DND-41 (cell line): ENCODE data around the gene SFMBT2.
"Not testable (repeated sequence)": the region's sequence is repeated elsewhere in the genome, so short reads cannot be mapped to it uniquely, and the experiment has no call there.

Source experiments
- ATAC-seq: fragments of 200-7000 bp; cut with Tn5 transposase; 3 replicates; pipeline ENCODE4 v1.9.1; 2021; ENCODE audit warnings: low read depth; ENCODE audit not compliant: insufficient read depth
- DNase-seq: peaks from one replicate; pipeline ENCODE4 v3.0.0-alpha.2; 2020
- H2AFZ ChIP-seq: 2 replicates; pipeline ENCODE4 v1.6.0; 2012; ENCODE audit warnings: low read depth, low read length
- H3K27ac ChIP-seq: 2 replicates; pipeline ENCODE4 v1.5.1; 2012; ENCODE audit warnings: low read length, inconsistent platforms
- H3K27me3 ChIP-seq: fragments of 200-600 bp; sonication (generic); 2 replicates; pipeline ENCODE4 v1.6.0; 2012; ENCODE audit warnings: low read length, mild to moderate bottlenecking, inconsistent platforms; ENCODE audit not compliant: insufficient read depth, poor library complexity
- H3K36me3 ChIP-seq: 2 replicates; pipeline ENCODE4 v1.5.1; 2012; ENCODE audit warnings: low read length, inconsistent platforms; ENCODE audit not compliant: insufficient read depth
- H3K4me1 ChIP-seq: 2 replicates; pipeline ENCODE4 v1.5.1; 2012; ENCODE audit warnings: mild to moderate bottlenecking, low read length; ENCODE audit not compliant: insufficient read depth
- H3K4me2 ChIP-seq: 2 replicates; pipeline ENCODE4 v1.6.0; 2012; ENCODE audit warnings: mild to moderate bottlenecking, moderate library complexity, low read length, inconsistent platforms; ENCODE audit not compliant: insufficient read depth
- H3K4me3 ChIP-seq, 2 experiments: fragments of 200-600 bp in 1 of 2; shearing (Covaris generic) in 1 of 2; 2 replicates each; pipeline ENCODE4 v1.5.1; 2012 to 2016; ENCODE audit warnings: inconsistent platforms in 2 of 2, low read length in 2 of 2, mild to moderate bottlenecking in 2 of 2, low read depth in 1 of 2, moderate library complexity in 1 of 2
- H3K79me2 ChIP-seq: 2 replicates; pipeline ENCODE4 v1.6.0; 2012; ENCODE audit warnings: low read length, inconsistent platforms; ENCODE audit not compliant: insufficient read depth
- H3K9ac ChIP-seq: 2 replicates; pipeline ENCODE4 v1.6.0; 2012; ENCODE audit warnings: low read depth, mild to moderate bottlenecking, inconsistent platforms, low read length, moderate library complexity
- H3K9me3 ChIP-seq: 2 replicates; pipeline ENCODE4 v1.5.1; 2012; ENCODE audit warnings: low read length, moderate library complexity, mild to moderate bottlenecking, inconsistent platforms; ENCODE audit not compliant: insufficient read depth, severe bottlenecking
- H4K20me1 ChIP-seq: 2 replicates; pipeline ENCODE4 v1.6.0; 2012; ENCODE audit warnings: low read length; ENCODE audit not compliant: insufficient read depth
- EZH2 ChIP-seq: IDR thresholded peaks from 3 replicates; pipeline ENCODE4 v1.6.1; 2012; ENCODE audit warnings: borderline replicate concordance, low read depth, mild to moderate bottlenecking, moderate library complexity, low read length, inconsistent platforms; ENCODE audit not compliant: severe bottlenecking
- TF ChIP-seq, protein P1 (sequence below): IDR thresholded peaks from 2 replicates; pipeline ENCODE4 v1.5.1; 2012; ENCODE audit warnings: borderline replicate concordance, low read length, moderate library complexity, mild to moderate bottlenecking; ENCODE audit not compliant: poor library complexity, severe bottlenecking; ENCODE audit errors: extremely low read depth

The SFMBT2 gene

DNA sequence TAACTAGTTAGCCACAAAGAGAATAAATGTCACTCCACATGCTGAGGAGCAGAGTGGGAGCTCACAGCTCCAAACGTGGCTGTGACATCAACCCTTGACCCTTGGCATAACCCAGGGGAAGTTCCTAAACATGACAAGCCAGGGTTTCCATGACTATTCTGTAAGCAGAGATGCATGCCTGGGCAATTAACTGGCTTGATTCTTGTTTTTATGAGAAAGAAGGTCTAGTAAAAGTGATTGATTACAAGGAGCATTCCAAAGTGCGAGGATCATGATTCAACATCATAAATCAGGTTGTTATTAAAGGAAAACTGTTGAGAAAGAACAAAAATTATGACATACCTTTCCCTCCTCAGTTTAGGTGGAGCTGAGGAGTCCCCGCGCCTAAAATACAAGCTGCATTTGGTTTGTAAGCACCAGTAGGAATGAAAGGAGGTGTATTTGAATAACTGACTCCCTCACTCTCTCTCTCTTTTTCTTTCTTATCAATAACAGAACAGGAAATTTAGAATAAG is 108.4 kb downstream of the SFMBT2 start:
- TF ChIP-seq, protein P1, sequence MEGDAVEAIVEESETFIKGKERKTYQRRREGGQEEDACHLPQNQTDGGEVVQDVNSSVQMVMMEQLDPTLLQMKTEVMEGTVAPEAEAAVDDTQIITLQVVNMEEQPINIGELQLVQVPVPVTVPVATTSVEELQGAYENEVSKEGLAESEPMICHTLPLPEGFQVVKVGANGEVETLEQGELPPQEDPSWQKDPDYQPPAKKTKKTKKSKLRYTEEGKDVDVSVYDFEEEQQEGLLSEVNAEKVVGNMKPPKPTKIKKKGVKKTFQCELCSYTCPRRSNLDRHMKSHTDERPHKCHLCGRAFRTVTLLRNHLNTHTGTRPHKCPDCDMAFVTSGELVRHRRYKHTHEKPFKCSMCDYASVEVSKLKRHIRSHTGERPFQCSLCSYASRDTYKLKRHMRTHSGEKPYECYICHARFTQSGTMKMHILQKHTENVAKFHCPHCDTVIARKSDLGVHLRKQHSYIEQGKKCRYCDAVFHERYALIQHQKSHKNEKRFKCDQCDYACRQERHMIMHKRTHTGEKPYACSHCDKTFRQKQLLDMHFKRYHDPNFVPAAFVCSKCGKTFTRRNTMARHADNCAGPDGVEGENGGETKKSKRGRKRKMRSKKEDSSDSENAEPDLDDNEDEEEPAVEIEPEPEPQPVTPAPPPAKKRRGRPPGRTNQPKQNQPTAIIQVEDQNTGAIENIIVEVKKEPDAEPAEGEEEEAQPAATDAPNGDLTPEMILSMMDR, result no peak
- no peak for TF ChIP-seq EZH2
- Histone ChIP-seq H3K4me2 (no peak overlapping the region), H3K4me3 (no peak overlapping the region), H4K20me1 (peaks cover 69% of the 10 kb centered on the region), H3K27me3 (no peaks in the 10 kb centered on the region), H3K27ac (no peak overlapping the region), H3K4me1 (no peaks in the 10 kb centered on the region), H3K36me3 (peaks cover 33% of the 10 kb centered on the region), H2AFZ (no peak overlapping the region), H3K9ac (no peak overlapping the region), H3K79me2 (peaks cover 100% of the 10 kb centered on the region), H3K9me3 (no peaks in the 10 kb centered on the region)
- no peak for ATAC-seq
- no peak for DNase-seq

DNA sequence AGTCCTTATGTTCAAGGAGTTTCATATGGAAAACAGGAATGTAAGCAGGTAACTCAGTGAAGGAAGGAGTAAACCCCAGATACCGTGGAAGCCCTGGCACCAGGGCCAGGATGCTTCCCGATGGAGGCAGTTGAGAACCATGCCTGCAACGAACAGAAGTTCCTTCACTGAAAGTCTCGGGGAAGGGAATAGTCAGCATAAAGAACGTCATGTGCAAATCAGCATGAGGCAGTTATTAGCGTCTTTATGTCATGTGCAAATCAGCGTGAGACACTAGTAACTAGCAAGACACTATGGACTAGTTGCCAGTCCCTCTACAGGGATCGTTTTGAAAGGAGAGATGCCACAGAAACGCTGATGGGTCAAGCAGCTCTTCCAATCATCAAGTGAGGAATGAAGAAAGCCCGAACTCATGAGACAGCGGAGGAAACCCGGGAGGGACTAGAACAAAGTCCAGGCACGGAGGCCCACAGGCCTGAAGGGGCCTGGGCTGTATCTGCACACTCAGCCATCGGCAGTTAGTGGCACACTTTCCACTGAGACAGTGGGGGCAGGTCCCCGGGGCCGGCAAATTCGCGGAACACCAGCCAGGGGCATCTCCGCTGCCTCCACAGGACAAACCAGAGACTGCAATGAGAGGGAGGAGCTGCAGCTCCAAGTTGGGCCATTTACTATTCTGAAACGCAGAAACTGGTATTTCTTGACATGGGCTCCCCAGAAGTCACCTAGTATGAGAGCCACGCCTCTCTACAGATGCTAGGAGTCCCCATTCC is 109.6 kb downstream of the SFMBT2 start:
- H3K4me3 ChIP-seq, result no peak overlapping the region
- TF ChIP-seq, protein P1, result peak; percentile 19
- TF ChIP-seq EZH2, result no peak
- no peak overlapping the region for H2AFZ ChIP-seq
- no peak for ATAC-seq
- no peaks in the 10 kb centered on the region for H3K9me3 ChIP-seq
- H3K36me3 ChIP-seq, result peaks cover 40% of the 10 kb centered on the region
- peaks cover 100% of the 10 kb centered on the region for H3K79me2 ChIP-seq
- no peaks in the 10 kb centered on the region for H3K4me1 ChIP-seq
- peaks cover 81% of the 10 kb centered on the region for H4K20me1 ChIP-seq
- H3K4me2 ChIP-seq, result no peak overlapping the region
- no peaks in the 10 kb centered on the region for H3K27me3 ChIP-seq
- DNase-seq, result no peak
- no peak overlapping the region for H3K9ac ChIP-seq
- no peak overlapping the region for H3K27ac ChIP-seq

DNA sequence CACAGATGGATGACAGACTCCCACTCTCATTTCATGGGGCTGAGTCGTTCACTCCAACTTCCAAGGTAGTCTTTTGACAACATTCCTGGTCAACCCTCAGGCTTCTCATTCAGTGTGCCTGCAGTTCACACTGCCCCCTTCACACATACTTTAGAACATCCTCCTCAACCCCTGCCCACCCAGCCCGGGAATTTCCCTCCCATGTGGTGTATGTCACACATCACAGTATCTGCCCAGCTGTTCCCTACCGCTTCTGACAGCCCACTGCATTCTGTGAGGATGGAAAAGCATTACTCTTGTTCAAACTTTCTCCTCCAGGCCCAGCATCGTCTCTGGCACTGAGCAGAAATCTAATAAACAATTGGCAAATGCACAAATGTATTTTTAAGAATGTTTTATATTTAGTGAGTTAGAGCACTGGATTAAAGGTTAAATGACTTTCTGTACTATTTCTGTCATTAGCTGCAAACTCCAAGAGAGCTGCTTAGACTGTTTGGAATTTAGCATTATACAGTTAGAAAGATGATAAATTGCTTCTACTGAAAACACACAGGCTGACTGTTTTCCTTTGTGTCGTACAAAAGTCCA is 110.4 kb downstream of the SFMBT2 start:
- no peak for ATAC-seq
- Histone ChIP-seq H3K9me3 (no peaks in the 10 kb centered on the region), H3K27me3 (no peaks in the 10 kb centered on the region), H3K4me3 (no peak overlapping the region), H4K20me1 (peaks cover 82% of the 10 kb centered on the region), H3K27ac (no peak overlapping the region), H3K9ac (no peak overlapping the region), H3K4me1 (no peaks in the 10 kb centered on the region), H3K4me2 (no peak overlapping the region), H3K36me3 (peaks cover 43% of the 10 kb centered on the region), H2AFZ (no peak overlapping the region), H3K79me2 (peaks cover 100% of the 10 kb centered on the region)
- TF ChIP-seq, protein P1, result no peak
- no peak for TF ChIP-seq EZH2
- DNase-seq, result no peak

DNA sequence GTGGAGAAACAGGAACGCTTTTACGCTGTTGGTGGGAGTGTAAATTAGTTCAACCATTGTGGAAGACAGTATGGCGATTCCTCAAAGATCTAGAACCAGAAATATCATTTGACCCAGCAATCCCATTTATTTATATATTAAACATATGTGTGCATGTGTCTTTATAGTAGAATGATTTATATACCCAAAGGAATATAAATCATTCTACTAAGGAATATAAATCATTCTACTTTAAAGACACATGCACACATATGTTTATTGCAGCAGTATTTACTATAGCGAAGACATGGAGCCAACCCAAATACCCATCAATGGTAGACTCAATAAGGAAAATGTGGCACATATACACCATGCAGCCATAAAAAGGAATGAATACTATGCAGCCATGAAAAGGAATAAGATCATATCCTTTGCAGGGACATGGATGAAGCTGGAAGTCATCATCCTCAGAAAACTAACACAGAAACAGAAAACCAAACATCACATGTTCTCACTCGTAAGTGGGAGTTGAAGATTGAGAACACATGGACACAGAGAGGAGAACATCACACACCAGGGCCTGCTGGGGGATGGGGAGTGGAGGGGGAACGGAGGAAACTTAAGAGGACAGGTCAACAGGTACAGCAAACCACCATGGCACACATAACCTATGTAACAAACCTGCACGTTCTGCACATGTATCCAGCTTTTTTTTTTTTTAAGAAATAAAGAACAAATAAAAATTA is 111.1 kb downstream of the SFMBT2 start:
- not testable (repeated sequence) for H3K4me2 ChIP-seq, H3K4me1 ChIP-seq, H3K27me3 ChIP-seq, H3K9ac ChIP-seq, H3K4me3 ChIP-seq, DNase-seq, H3K9me3 ChIP-seq, ATAC-seq, H2AFZ ChIP-seq, H3K27ac ChIP-seq
- Histone ChIP-seq H3K79me2 (peaks cover 100% of the 10 kb centered on the region), H4K20me1 (peaks cover 81% of the 10 kb centered on the region), H3K36me3 (peaks cover 42% of the 10 kb centered on the region)
